ENCODE data around the gene XPOT. TPM values are rescaled to one million over a fixed set of nuclear protein-coding genes. Genes with fewer than 3 reads are reported as not detected.
"Not testable (repeated sequence)": the region's sequence is repeated elsewhere in the genome, so short reads cannot be mapped to it uniquely, and the experiment has no call there.

XPOT gene, protein sequence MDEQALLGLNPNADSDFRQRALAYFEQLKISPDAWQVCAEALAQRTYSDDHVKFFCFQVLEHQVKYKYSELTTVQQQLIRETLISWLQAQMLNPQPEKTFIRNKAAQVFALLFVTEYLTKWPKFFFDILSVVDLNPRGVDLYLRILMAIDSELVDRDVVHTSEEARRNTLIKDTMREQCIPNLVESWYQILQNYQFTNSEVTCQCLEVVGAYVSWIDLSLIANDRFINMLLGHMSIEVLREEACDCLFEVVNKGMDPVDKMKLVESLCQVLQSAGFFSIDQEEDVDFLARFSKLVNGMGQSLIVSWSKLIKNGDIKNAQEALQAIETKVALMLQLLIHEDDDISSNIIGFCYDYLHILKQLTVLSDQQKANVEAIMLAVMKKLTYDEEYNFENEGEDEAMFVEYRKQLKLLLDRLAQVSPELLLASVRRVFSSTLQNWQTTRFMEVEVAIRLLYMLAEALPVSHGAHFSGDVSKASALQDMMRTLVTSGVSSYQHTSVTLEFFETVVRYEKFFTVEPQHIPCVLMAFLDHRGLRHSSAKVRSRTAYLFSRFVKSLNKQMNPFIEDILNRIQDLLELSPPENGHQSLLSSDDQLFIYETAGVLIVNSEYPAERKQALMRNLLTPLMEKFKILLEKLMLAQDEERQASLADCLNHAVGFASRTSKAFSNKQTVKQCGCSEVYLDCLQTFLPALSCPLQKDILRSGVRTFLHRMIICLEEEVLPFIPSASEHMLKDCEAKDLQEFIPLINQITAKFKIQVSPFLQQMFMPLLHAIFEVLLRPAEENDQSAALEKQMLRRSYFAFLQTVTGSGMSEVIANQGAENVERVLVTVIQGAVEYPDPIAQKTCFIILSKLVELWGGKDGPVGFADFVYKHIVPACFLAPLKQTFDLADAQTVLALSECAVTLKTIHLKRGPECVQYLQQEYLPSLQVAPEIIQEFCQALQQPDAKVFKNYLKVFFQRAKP
- 72.5 and 109 TPM in 2 replicates for total RNA-seq (ENCODE audit: low replicate concordance)

DNA sequence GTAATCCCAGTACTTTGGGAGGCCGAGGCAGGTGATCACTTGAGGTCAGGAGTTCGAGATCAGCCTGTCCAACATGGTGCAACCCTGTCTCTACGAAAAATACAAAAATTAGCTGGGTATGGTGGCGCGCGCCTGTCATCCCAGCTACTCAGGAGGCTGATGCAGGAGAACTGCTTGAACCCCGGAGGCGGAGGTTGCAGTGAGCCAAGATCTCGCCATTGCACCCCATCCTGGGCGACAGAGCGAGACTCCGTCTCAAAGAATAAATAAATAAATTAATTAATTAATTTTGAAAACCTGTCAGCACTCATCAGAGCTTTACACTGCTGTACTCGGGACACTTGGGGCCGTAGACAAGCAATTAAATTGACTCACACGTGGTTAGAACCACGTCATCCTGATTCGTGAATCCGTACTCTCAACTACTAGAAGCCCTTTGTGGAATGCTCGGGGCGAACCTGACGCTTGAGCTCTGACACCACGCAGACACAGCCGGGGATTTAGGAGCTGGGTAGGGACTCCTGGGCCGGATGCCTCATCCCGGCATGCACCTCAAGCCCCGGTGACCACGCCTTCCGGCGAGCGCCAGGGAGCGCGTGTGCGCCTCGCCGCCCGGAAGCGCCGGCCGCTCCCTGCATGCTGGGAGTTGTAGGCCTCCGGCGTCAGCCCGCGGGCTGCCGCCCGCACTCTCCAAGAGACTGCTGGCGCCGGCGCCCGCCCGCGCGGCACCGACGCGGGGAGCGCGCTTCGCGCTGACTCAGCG, at the start of gene XPOT:
Gene XPOT (plus strand): TSS at position 686 of the 763 bp plus-strand sequence. CDS start 5,644 bp downstream, outside the sequence.
- DNase-seq (ENCODE audit: low spot score) = peak; percentile 99
- Histone ChIP-seq H3F3A (ENCODE audit: low read depth) (peaks cover 68% of the 10 kb centered on the region), H2AFZ (replicated peaks) (peak within 1 kb of the TSS; percentile 89), H3K79me2 (ENCODE audit: low read depth) (peaks cover 42% of the 10 kb centered on the region), H3K36me3 (no peaks in the 10 kb centered on the region), H3K9ac (peak within 1 kb of the TSS; percentile 71), H3K4me2 (peak within 1 kb of the TSS; percentile 79), H3K27me3 (no peaks in the 10 kb centered on the region), H3K27ac (peak within 1 kb of the TSS; percentile 96), H3K4me3 (peak within 1 kb of the TSS; percentile 92), H3K9me3 (ENCODE audit: low read depth) (no peaks in the 10 kb centered on the region), H3K4me1 (peaks cover 24% of the 10 kb centered on the region), H4K20me1 (ENCODE audit: low read depth) (peaks cover 32% of the 10 kb centered on the region)
- Mint-ChIP-seq H3K4me1 (peaks cover 38% of the 10 kb centered on the region), H3K36me3 (no peaks in the 10 kb centered on the region), H3K27me3 (ENCODE audit: insufficient read depth, low read depth) (peaks cover 4% of the 10 kb centered on the region), H3K4me3 (peak within 1 kb of the TSS; percentile 97), H3K27ac (peak within 1 kb of the TSS; percentile 98), H3K9me3 (no peaks in the 10 kb centered on the region)
- no peak for TF ChIP-seq EZH2 (IDR thresholded peaks at IDR 0.05)
- no peak for TF ChIP-seq EZH2phosphoT487 (IDR thresholded peaks at IDR 0.05)
- TF ChIP-seq, protein P1, sequence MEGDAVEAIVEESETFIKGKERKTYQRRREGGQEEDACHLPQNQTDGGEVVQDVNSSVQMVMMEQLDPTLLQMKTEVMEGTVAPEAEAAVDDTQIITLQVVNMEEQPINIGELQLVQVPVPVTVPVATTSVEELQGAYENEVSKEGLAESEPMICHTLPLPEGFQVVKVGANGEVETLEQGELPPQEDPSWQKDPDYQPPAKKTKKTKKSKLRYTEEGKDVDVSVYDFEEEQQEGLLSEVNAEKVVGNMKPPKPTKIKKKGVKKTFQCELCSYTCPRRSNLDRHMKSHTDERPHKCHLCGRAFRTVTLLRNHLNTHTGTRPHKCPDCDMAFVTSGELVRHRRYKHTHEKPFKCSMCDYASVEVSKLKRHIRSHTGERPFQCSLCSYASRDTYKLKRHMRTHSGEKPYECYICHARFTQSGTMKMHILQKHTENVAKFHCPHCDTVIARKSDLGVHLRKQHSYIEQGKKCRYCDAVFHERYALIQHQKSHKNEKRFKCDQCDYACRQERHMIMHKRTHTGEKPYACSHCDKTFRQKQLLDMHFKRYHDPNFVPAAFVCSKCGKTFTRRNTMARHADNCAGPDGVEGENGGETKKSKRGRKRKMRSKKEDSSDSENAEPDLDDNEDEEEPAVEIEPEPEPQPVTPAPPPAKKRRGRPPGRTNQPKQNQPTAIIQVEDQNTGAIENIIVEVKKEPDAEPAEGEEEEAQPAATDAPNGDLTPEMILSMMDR (IDR thresholded peaks at IDR 0.05) = no peak

DNA sequence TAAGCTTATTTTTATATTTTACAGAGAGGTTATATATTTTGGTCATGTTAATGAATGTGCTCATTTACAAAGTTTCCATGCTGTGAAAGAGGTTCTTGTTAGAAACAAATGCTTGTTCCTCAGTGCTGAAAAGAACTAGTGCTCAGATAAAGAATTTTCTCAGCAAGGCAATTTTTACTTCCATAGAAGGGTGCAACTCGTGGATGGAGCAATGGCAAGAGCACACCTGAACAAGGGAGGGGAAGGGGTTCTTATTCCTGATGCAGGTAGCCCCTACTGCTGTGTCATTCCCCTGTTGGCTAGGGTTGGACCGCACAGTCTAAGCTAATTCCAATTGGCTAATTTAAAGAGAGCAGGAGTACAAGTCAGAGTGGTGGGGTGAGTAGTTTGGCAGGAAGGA, 48.0 kb upstream of the XPOT start:
- not testable (repeated sequence) for H3K27ac Mint-ChIP-seq; H4K20me1 ChIP-seq (ENCODE audit: low read depth); H3K36me3 Mint-ChIP-seq

DNA sequence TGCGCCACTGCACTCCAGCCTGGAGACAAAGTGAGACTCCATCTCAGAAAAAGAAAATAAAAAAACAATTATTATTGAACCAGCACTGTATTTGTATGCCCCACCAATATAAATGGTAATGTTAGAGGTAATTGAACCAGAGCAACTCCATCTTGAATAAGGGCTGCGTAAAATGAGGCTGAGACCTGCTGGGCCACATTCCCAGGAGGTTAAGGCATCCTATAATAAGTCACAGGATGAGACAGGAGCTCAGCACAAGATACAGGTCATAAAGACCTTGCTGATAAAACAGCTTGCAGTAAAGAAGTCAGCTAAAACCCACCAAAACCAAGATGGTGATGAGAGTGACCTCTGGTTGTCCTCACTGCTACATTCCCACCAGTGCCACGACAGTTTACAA, 43.0 kb upstream of the XPOT start:
- H3K4me2 ChIP-seq; H3K27ac ChIP-seq; H3K9me3 Mint-ChIP-seq; H4K20me1 ChIP-seq (ENCODE audit: low read depth); H3K4me1 Mint-ChIP-seq; H3F3A ChIP-seq (ENCODE audit: low read depth); H3K9ac ChIP-seq; H3K27me3 ChIP-seq; H3K9me3 ChIP-seq (ENCODE audit: low read depth); DNase-seq (ENCODE audit: low spot score); H3K79me2 ChIP-seq (ENCODE audit: low read depth); H3K36me3 Mint-ChIP-seq; H3K36me3 ChIP-seq; H3K27ac Mint-ChIP-seq; H2AFZ ChIP-seq (replicated peaks); H3K27me3 Mint-ChIP-seq (ENCODE audit: insufficient read depth, low read depth); H3K4me3 Mint-ChIP-seq; H3K4me3 ChIP-seq: not testable (repeated sequence)
- peaks cover 12% of the 10 kb centered on the region for H3K4me1 ChIP-seq

More for the DNA sequence above, 48.0 kb upstream of the XPOT start:
- H3K9me3 ChIP-seq (ENCODE audit: low read depth); H3K9ac ChIP-seq; H3K4me3 ChIP-seq; H3F3A ChIP-seq (ENCODE audit: low read depth); H3K79me2 ChIP-seq (ENCODE audit: low read depth); H3K36me3 ChIP-seq; H3K27me3 Mint-ChIP-seq (ENCODE audit: insufficient read depth, low read depth); DNase-seq (ENCODE audit: low spot score); H3K27ac ChIP-seq; H3K4me1 ChIP-seq; H3K4me2 ChIP-seq; H3K4me1 Mint-ChIP-seq; H3K27me3 ChIP-seq; H2AFZ ChIP-seq (replicated peaks); H3K4me3 Mint-ChIP-seq: not testable (repeated sequence)
- H3K9me3 Mint-ChIP-seq = peaks cover 15% of the 10 kb centered on the region

GRCh38 chr12:64362721-64363305, 41.4 kb upstream of the XPOT start:
- no peaks in the 10 kb centered on the region for H3K27me3 ChIP-seq
- no peaks in the 10 kb centered on the region for H3K9me3 Mint-ChIP-seq

More at GRCh38 chr12:64362721-64363305, 41.4 kb upstream of the XPOT start:
- Histone ChIP-seq H3K79me2 (ENCODE audit: low read depth) (no peaks in the 10 kb centered on the region), H4K20me1 (ENCODE audit: low read depth) (no peaks in the 10 kb centered on the region), H3K4me3 (no peak overlapping the region), H3K4me1 (peaks cover 12% of the 10 kb centered on the region), H3K27ac (no peak overlapping the region), H3K9ac (no peak overlapping the region), H3K36me3 (no peaks in the 10 kb centered on the region), H3K9me3 (ENCODE audit: low read depth) (no peaks in the 10 kb centered on the region), H3F3A (ENCODE audit: low read depth) (peaks cover 4% of the 10 kb centered on the region), H3K4me2 (no peak overlapping the region), H2AFZ (replicated peaks) (no peak overlapping the region)
- Mint-ChIP-seq H3K27me3 (ENCODE audit: insufficient read depth, low read depth) (peaks cover 3% of the 10 kb centered on the region), H3K4me1 (no peaks in the 10 kb centered on the region), H3K36me3 (no peaks in the 10 kb centered on the region), H3K4me3 (no peak overlapping the region), H3K27ac (no peak overlapping the region)
- DNase-seq (ENCODE audit: low spot score) = peak; percentile 3
- TF ChIP-seq EZH2 (IDR thresholded peaks at IDR 0.05) = no peak
- TF ChIP-seq, protein P1 (IDR thresholded peaks at IDR 0.05) = no peak
- no peak for TF ChIP-seq EZH2phosphoT487 (IDR thresholded peaks at IDR 0.05)

Measured in neural progenitor cell (in vitro differentiated cells).